ENCODE data around the gene WDR4.
"Not testable (repeated sequence)": the region's sequence is repeated elsewhere in the genome, so short reads cannot be mapped to it uniquely, and the experiment has no call there.

The WDR4 gene

DNA sequence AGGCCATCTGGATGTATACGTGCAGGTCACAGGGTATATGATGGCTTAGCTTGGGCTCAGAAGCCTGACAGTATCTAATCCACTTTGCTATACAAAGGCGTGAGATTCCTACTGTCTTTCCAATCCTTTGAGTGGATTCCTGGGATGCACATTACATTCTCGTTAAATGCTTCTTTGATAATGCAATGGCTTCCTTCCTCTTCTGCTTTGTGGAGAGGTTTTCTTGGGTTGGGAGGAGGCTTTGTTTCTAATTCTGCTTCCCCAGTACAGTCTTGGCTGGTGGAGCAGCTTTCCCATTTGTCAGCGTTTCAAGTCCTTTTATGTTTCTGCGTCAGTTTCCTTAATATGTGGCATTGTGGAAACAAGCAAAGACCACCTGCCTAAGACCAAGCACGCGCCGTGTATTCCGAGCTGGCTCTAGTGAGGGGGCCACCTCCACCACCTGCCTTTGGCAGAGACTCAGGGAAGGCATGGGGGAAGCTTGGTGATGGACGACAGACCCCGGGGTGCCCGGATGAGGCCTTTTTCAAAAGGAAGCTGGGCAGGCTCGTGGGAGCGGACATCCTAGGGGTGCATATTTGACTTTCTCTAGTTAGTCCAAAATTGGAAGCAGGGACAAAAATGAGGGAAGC lies 72.7 kb downstream of the WDR4 start:
- in situ Hi-C loops (cut with HindIII; ENCODE audit: low pct_ligation_motif_present, low pct_unique_long_range_greater_than_20kb, low sequenced_read_pairs): loop anchor here (25.0 kb wide), 1 partner anchor 219 kb away; no protein-coding TSS in a partner anchor
- DNase-seq: no peak

DNA sequence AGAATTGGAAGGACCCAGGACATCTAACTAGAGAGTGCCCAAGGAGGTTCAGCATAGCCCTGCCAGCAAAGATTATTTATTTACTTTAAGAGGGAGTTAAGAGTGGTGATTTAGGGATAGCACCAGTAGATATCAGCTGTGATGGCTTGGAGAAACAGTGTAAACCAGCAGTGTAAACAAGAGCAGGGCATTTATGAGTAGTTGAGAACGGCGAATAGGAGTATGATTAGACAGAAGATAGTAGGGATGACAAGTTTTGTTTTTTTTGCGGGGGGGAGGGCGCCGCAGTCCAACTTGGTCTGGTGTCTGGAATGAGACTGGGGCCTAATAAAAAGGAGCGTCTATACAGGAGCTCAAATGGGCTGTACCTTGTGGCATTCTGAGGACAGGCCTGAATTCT lies 77.7 kb downstream of the WDR4 start:
- in situ Hi-C loops (cut with HindIII; ENCODE audit: low pct_ligation_motif_present, low pct_unique_long_range_greater_than_20kb, low sequenced_read_pairs): loop anchor here (25.0 kb wide), 1 partner anchor 214 kb away; no protein-coding TSS in a partner anchor
- not testable (repeated sequence) for DNase-seq

DNA sequence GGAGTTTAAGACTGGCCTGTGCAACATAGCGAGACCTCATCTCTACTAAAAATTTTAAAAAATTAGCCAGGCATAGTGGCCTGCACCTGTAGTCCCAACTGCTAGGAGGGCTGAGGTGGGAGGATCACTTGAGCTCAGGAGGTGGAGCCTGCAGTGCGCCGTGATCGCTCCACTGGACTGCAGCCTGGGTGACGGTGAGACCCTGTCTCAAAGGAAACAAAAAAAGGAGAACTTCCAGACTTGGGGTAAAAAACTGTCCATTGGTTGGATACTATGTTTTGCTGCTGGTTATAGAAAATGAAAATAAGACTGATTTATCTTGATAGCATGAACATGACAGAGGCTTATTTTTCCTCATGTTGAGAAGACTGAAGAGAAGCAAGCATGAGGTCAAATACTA lies 79.4 kb downstream of the WDR4 start:
- in situ Hi-C loops (cut with HindIII; ENCODE audit: low pct_ligation_motif_present, low pct_unique_long_range_greater_than_20kb, low sequenced_read_pairs): loop anchor here (25.0 kb wide), 1 partner anchor 213 kb away; no protein-coding TSS in a partner anchor
- DNase-seq: no peak

DNA sequence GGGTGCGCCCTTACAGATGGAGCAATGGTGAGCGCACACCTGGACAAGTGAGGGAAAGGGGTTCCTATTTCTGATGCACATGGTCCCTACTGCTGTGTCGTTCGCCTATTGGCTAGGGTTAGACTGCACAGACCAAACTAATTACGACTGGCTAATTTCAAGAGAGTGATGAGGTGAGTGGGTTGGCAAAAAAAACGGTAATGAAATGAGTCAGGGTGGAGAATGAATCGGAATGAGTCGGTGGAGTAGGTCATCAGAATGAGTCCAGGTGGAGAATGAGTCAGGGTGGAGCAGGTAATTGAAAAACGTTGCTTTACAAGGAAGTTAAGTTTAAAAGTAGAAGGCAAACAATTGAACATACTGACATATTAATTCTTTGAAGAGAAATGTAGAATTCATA lies 79.8 kb downstream of the WDR4 start:
- DNase-seq: no peak
- in situ Hi-C loops (cut with HindIII; ENCODE audit: low pct_ligation_motif_present, low pct_unique_long_range_greater_than_20kb, low sequenced_read_pairs): no loop called here
